NCI-H748 (cell line): ENCODE data around the gene KLLN.
"Not testable (repeated sequence)": the region's sequence is repeated elsewhere in the genome, so short reads cannot be mapped to it uniquely, and the experiment has no call there.

Experiments
- DNase-seq: peaks from one replicate; lab custom pipeline; 2025; ENCODE audit not compliant: unreplicated experiment; lab: John Stamatoyannopoulos, UW

The KLLN gene

DNA sequence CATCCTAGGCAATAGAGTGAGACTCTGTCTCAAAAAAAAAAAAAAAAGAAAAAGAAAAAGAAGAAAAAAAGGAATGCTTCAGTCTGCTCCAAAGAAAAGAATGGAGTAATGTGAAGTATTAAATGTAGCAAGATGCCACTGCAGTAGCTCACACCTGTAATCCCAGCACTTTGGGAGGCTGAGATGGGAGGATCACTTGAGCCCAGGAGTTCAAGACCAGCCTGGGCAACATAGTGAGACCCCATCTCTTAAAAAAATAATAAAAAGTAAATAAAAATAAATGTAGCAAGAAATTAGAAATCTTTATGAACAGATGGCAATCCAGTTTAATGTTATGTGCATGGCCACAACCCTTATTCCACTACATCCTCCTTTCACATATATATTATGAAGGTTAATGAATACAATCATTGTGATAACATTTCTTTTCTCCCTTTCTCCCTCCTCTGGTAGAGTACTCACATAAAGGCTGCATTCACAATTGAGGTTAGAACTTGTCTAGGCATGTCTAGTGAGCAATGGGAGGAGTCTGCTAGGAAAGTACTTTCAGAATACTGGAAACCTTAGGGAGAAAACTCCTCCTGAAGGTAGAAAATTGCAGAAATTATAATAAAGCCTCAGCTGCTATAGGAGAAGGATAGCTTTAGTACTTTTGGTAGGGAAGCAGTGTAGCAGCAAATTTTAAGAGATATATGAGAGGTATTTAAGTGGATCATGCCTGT, 20.4 kb downstream of the KLLN start:
- peak; percentile 13 for DNase-seq

DNA sequence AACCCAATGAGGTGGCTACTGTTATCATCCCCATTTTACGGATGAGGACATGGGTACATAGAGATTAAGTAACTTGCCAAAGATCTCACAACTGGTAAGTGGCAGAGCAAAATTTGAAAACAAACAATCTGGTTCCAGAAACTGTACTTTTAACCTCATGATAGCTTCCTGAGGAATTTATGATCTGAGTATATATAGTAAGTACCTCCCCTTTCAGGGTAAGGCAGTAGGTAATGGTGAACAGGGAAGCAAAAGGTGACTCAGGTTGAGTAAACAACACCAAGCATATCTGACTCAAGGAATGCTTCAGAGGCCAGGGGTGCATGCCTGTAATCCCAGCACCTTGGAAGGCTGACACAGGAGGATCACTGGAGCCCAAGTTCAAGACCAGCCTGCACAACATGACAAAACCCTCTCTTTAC, 21.1 kb downstream of the KLLN start:
- no peak for DNase-seq

DNA sequence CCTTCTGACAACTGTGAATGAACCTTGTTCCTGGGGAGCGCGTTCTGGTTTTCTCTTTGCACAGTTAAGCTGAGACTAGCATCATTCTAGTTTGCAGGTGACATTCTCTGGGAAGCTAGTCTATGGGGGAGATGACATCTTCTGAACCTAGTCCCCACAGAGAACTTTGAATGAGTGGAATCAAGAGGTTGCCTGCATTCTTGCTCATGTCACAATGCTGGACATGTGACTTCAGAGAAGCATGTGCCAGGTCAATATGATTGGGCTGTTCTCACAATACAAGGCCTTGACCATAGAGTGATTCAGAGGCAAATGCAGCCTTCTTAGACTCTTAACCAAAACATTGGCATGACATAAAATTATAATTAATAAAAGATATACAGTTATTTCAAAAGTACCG, 22.1 kb downstream of the KLLN start:
- DNase-seq: no peak

- DNase-seq: no peak
Measured at GRCh38 chr10:87838650-87839049, 24.7 kb downstream of the KLLN start.

GRCh38 chr10:87837445-87837844, 25.9 kb downstream of the KLLN start:
- DNase-seq: no peak

DNA sequence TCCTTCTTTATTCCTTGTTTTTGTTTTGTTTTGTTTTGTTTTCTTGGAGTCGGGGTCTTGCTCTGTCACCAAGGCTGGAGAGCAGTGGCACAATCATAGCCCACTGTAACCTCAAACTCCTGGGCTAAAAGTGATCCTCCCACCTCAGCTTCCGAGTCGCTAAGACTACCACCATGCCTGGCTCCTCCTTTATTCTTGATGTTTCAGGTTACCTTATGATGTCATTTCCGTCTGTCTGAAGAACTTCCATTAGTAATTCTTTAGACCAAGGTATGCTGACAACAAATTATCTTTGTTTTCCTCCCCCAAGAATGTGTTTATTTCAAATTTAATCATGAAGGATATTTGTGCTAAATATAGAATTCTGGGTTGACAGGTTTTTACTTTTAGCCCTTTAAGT, 27.2 kb downstream of the KLLN start:
- DNase-seq: peak; percentile 0

DNA sequence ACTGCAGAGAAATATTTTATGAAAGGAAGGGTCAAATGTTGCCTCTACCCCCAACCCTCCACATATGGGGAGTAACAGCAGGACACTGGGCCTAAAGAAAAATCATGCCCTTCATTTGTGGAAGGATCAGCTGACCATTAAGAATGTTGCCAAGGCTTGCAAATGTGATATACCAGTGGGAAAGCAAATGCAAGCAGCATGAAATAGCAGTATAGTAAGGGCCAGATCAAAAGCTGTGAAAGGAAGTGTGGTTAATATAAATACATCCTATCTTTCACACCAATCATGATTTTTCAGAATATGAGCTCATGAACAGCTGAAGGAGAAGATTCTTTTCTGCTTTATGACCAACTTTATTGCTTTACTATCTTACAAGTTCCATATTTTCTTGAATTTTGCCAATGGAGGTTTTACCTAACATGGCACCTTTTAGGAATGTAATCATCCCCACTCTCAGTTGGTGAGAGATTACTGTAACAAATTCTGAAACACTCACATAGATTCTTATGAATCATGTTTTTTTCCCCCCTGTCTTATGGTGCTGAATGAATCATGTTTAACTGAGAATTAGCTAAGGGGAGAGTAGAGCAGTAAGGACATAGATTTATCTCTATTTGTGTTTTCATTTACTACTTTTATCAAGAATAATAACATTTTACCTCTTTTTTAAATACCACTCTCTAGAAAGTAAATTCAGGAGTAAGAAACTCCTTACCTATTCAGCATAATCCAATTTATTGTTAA, 33.2 kb downstream of the KLLN start:
- DNase-seq: no peak

DNA sequence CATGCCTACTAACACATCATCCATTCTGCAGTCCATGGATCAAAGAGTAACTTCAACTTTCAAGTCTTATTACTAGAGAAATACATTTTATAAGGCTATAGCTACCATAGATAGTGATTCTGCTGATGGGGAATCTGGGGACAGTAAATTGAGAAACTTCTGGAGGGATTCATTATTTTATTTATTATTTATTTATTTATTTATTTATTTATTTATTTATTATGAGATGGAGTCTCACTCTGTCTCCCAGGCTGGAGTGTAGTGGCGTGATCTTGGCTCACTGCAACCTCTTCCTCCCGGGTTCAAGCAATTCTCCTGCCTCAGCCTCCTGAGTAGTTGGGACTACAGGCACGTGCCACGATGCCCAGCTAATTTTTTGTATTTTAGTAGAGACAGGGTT, 34.3 kb downstream of the KLLN start:
- DNase-seq: not testable (repeated sequence)

- DNase-seq: no peak
Measured at GRCh38 chr10:87827681-87828080, 35.7 kb downstream of the KLLN start.

GRCh38 chr10:87826653-87827052, 36.7 kb downstream of the KLLN start:
- no peak for DNase-seq

GRCh38 chr10:87819289-87819585, 44.1 kb downstream of the KLLN start:
- DNase-seq: no peak

DNA sequence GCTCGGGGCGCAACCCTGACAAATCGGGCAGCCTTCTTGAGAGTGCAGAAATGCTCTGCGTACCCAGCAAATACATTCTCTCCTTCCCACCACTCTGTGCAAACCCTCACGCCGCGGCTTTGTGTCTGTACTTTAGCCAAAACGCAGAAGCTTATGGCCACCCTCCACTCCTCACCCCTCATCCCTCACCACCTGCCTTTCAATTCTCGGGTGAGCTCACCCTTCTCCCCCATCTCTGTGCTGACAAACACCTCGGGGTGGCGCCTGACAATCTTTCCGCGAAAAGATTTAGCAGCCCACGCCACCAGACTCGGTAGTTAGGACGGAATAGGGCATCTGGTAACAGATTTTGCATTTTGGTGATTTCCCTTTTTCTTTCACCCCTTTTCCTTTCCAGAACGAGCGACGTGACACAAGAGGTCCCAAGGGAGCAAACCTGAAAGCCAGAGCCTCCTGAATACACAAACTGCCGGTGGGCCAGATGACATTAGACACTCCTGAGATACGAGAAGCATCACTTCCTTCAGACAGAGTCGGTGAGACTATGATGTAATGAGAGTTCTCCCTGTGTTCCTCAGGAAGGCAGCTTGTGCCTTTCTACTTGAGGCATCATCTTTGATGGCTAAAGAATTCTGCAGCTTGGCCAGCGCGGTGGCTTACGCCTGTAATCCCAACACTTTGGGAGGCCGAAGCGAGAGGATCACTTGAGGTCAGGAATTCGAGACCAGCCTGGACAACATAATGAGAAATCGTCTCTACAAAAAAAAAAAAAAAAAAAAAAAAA, 44.6 kb downstream of the KLLN start:
- peak; percentile 46 for DNase-seq

DNA sequence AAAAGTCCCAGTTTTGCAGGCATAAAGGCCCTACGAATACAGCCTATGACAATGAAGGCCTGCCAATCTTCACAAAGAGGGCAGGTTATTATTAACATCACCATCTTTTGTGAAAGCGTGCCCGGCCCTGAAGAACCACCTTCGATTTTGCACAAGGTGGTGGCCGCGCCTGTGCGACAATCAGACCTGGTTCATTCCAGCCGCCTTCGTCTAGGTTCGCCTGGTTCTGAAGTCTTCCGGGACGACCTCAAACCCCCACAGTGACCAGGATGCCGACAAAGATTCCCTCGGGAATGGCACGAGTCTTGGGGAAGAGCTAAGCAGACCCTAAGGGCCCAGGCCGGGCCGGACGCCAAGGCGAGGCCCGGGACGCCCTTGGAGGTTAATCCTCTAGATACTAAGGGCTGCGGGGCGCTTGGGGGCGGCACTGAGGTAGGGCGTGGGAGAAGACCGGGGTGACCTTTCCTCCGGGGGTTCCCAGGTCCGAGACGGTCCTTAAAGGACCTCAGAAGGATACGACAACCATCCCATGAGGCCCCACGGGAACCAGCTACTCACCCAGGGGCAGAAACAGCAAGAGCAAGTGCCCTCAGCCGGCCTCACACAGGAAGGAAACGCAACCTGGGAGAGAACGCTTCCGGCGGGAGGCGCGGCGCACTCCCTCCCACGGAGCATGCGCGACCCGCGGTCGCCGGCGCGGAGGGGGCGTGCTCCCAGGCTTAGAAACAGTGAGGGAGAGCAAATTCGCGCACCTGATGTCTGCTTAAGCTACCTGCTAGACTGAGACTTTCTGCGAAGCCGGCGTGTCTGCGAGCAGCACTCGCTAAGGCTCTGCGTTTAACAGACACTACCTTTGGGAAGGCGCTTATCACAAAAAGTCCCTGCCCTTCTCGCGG, 45.5 kb downstream of the KLLN start, which contains the start of gene ATAD1:
Gene ATAD1, minus strand, starts transcription at position 618 of the 896 bp plus-strand sequence. CDS start 3,627 bp downstream, outside the sequence.
- peak; percentile 86 for DNase-seq

- DNase-seq: peak; percentile 16
Measured at GRCh38 chr10:87816898-87817608, 46.3 kb downstream of the KLLN start.

- no peak for DNase-seq
Measured at GRCh38 chr10:87816163-87816897, 47.0 kb downstream of the KLLN start.
